Loucy (cell line): ENCODE measurements around the gene SEPHS1.

Experiments used
- H2AFZ ChIP-seq: fragments of 200-600 bp; sonication (generic); 2 replicates; pipeline ENCODE4 v1.6.0; 2016; ENCODE audit warnings: antibody characterized with exemption, mild to moderate bottlenecking, low read length, moderate library complexity
- H3F3A ChIP-seq: fragments of 200-600 bp; 2 replicates; pipeline ENCODE4 v1.6.0; 2016; ENCODE audit warnings: antibody characterized with exemption, low read depth, mild to moderate bottlenecking
- H3K27me3 ChIP-seq: fragments of 200-600 bp; sonication (generic); 2 replicates; pipeline ENCODE4 v1.6.1; 2014; ENCODE audit warnings: low read length, mild to moderate bottlenecking; ENCODE audit not compliant: insufficient read depth, poor library complexity, severe bottlenecking
- H3K36me3 ChIP-seq: fragments of 200-600 bp; sonication (generic); 2 replicates; pipeline ENCODE4 v1.6.1; 2016; ENCODE audit warnings: low read length; ENCODE audit not compliant: insufficient read depth
- H3K4me1 ChIP-seq: fragments of 200-600 bp; sonication (generic); 2 replicates; pipeline ENCODE4 v1.5.1; 2014; ENCODE audit warnings: low read length, mild to moderate bottlenecking; ENCODE audit not compliant: insufficient read depth, poor library complexity, severe bottlenecking
- H3K4me2 ChIP-seq: fragments of 200-600 bp; sonication (generic); 2 replicates; pipeline ENCODE4 v1.6.0; 2014; ENCODE audit warnings: antibody characterized with exemption, low read length, low read depth, mild to moderate bottlenecking; ENCODE audit not compliant: poor library complexity, severe bottlenecking
- H3K4me3 ChIP-seq: fragments of 200-600 bp; sonication (generic); 2 replicates; pipeline ENCODE4 v1.5.1; 2014; ENCODE audit warnings: low read length, mild to moderate bottlenecking, mixed read lengths; ENCODE audit not compliant: poor library complexity, severe bottlenecking
- H3K79me2 ChIP-seq: fragments of 200-600 bp; sonication (generic); 2 replicates; pipeline ENCODE4 v1.6.1; 2014; ENCODE audit warnings: low read length; ENCODE audit not compliant: insufficient read depth
- H3K9ac ChIP-seq: fragments of 200-600 bp; sonication (generic); 2 replicates; pipeline ENCODE4 v1.6.0; 2014; ENCODE audit warnings: mild to moderate bottlenecking, low read depth, low read length, moderate library complexity; ENCODE audit not compliant: poor library complexity, severe bottlenecking
- H3K9me2 ChIP-seq: fragments of 200-600 bp; sonication (generic); replicated peaks from 2 replicates; pipeline ENCODE4 v1.6.1; 2016; ENCODE audit warnings: low read depth, low read length, mixed read lengths
- H3K9me3 ChIP-seq: fragments of 200-600 bp; sonication (generic); 2 replicates; pipeline ENCODE4 v1.6.1; 2014; ENCODE audit warnings: mild to moderate bottlenecking, antibody characterized with exemption, low read length, low read depth; ENCODE audit not compliant: insufficient read depth
- H4K20me1 ChIP-seq: fragments of 200-600 bp; sonication (generic); 2 replicates; pipeline ENCODE4 v1.6.0; 2014; ENCODE audit warnings: antibody characterized with exemption, low read length, mild to moderate bottlenecking; ENCODE audit not compliant: insufficient read depth, poor library complexity, severe bottlenecking
- EZH2phosphoT487 ChIP-seq: fragments of 200-600 bp; IDR thresholded peaks from 2 replicates; pipeline ENCODE4 v1.6.1; 2018; ENCODE audit warnings: antibody characterized with exemption, mild to moderate bottlenecking, moderate library complexity, borderline replicate concordance
- TF ChIP-seq, protein P1 (sequence below): fragments of 200-600 bp; sonication (generic); conservative IDR thresholded peaks from 2 replicates; pipeline ENCODE4 v1.5.1; 2014; ENCODE audit warnings: mild to moderate bottlenecking, antibody characterized with exemption, low read length

SEPHS1 gene

DNA sequence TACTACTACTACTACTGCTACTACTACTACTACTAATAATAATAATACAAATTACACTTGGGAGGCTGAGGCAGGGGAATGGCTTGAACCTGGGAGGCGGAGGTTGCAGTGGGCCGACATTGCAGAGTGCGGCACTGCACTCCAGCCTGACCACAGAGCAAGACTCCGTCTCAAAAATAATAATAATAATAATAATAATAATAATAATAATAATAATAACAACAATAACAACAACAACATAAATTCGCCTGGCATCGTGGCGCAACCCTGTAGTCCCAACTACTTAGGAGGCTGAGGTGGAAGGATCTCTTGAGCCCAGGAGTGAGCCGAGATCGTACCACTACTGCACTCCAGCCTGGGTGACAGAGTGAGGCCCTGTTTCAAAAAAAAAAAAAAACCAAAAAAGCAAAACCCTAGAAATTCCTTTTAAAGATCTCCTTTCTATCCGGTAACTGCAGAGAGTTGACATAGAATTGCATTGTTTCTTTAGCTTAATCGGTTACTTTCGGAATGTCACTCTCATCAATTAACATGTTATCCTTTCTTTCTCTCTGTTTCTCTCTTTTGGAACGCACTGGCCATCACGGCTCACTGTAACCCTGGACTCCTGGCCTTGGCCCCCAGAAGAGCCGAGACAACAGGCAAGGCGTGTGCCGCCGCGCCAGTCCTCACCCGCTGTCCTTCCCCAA, 49.2 kb downstream of the SEPHS1 start:
- no peaks in the 10 kb centered on the region for H3K36me3 ChIP-seq
- no peaks in the 10 kb centered on the region for H3K9me3 ChIP-seq
- H3K4me1 ChIP-seq = peaks cover 13% of the 10 kb centered on the region
- H3K9me2 ChIP-seq = no peaks in the 10 kb centered on the region
- peak overlapping the region; percentile 90 for H3K4me3 ChIP-seq
- H3F3A ChIP-seq = no peaks in the 10 kb centered on the region
- no peak for TF ChIP-seq EZH2phosphoT487
- TF ChIP-seq, protein P1, sequence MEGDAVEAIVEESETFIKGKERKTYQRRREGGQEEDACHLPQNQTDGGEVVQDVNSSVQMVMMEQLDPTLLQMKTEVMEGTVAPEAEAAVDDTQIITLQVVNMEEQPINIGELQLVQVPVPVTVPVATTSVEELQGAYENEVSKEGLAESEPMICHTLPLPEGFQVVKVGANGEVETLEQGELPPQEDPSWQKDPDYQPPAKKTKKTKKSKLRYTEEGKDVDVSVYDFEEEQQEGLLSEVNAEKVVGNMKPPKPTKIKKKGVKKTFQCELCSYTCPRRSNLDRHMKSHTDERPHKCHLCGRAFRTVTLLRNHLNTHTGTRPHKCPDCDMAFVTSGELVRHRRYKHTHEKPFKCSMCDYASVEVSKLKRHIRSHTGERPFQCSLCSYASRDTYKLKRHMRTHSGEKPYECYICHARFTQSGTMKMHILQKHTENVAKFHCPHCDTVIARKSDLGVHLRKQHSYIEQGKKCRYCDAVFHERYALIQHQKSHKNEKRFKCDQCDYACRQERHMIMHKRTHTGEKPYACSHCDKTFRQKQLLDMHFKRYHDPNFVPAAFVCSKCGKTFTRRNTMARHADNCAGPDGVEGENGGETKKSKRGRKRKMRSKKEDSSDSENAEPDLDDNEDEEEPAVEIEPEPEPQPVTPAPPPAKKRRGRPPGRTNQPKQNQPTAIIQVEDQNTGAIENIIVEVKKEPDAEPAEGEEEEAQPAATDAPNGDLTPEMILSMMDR = no peak
- peaks cover 10% of the 10 kb centered on the region for H3K79me2 ChIP-seq
- peak overlapping the region; percentile 97 for H3K4me2 ChIP-seq
- H3K27me3 ChIP-seq = no peaks in the 10 kb centered on the region
- H4K20me1 ChIP-seq = no peaks in the 10 kb centered on the region
- peak overlapping the region; percentile 83 for H3K9ac ChIP-seq
- H2AFZ ChIP-seq = peak overlapping the region; percentile 97

DNA sequence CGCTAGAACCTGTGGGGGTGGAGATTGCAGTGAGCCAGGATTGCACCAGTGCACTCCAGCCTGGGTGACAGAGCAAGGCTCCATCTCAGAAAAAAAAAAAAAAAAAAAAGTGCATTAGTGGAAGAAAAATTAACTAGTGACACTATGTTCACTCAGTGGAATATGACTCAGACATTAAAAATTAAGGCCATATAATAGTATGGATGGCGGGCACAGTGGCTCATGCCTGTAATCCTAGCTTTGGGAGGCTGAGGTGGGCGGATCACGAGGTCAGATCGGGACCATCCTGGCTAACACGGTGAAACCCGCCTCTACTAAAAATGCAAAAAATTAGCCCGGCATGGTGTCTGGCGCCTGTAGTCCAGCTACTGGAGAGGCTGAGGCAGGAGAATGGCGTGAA, 51.6 kb downstream of the SEPHS1 start:
- Histone ChIP-seq H3K9me2 (no peaks in the 10 kb centered on the region), H3K79me2 (peaks cover 10% of the 10 kb centered on the region), H3K4me3 (no peak overlapping the region), H4K20me1 (no peaks in the 10 kb centered on the region), H3K4me1 (peaks cover 13% of the 10 kb centered on the region), H3K9me3 (no peaks in the 10 kb centered on the region), H2AFZ (no peak overlapping the region), H3K36me3 (no peaks in the 10 kb centered on the region), H3K27me3 (no peaks in the 10 kb centered on the region), H3K9ac (no peak overlapping the region), H3K4me2 (no peak overlapping the region), H3F3A (no peaks in the 10 kb centered on the region)
- TF ChIP-seq EZH2phosphoT487 = no peak
- TF ChIP-seq, protein P1 = no peak

DNA sequence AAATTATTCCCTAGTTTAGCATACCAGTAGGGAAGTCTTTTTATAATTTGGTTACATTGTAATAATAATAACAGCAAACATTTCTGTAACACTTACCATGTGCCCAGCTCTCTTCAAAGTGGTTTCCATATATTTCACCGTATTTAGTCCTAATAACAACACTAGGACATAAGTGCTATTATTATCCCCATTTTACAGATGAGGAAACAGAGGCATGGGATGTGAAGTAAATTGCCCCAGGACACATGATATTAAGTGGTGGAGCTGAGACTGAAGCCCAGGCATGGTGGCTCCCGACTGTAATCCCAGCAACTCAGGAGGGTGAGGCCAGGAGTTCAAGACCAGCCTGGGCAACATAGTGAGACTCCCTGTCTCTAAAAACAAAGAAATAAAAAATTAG, 53.3 kb downstream of the SEPHS1 start:
- TF ChIP-seq EZH2phosphoT487 = no peak
- TF ChIP-seq, protein P1 = no peak
- no peak overlapping the region for H3K4me2 ChIP-seq
- H3K9me2 ChIP-seq = no peaks in the 10 kb centered on the region
- no peak overlapping the region for H3K4me3 ChIP-seq
- no peak overlapping the region for H3K9ac ChIP-seq
- H3K79me2 ChIP-seq = no peaks in the 10 kb centered on the region
- H3K4me1 ChIP-seq = peaks cover 6% of the 10 kb centered on the region
- no peaks in the 10 kb centered on the region for H3K9me3 ChIP-seq
- H3F3A ChIP-seq = no peaks in the 10 kb centered on the region
- H4K20me1 ChIP-seq = no peaks in the 10 kb centered on the region
- no peaks in the 10 kb centered on the region for H3K36me3 ChIP-seq
- H2AFZ ChIP-seq = no peak overlapping the region
- no peaks in the 10 kb centered on the region for H3K27me3 ChIP-seq
